ENCODE results near the gene EFCAB7. TPM values are rescaled to one million over a fixed set of nuclear protein-coding genes. Genes with fewer than 3 reads are reported as not detected.

Gene EFCAB7
- total and polyA plus RNA-seq, 5 donors from 2014 or later, result 2.9 to 13.1 (median 4.6) TPM

DNA sequence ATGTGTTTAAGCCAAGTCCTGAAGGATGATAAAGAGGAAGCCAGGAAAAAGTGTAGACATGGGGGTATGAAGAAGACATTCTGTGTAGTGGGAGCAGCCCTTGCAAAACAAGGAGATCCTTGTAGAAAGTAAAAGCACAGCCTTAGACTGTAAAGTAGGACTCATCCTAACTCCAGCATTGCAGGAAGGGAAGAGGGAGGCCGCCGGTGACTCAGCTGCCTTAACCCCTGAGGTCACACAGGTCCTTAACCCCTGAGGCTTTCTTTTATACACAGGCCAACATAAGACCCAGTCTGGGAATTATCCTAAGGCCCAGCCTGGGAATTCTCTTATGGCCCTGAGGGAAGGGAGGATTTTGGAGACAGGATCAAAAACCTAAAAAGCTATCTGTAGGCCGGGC, 87.9 kb downstream of the EFCAB7 start:
- Mint-ChIP-seq H3K27ac (peak overlapping the region in 1 of 3 donors; percentile 83), H3K4me3 (no peak overlapping the region), H3K36me3 (no peaks in the 10 kb centered on the region), H3K9me3 (no peaks in the 10 kb centered on the region), H3K27me3 (no peaks in the 10 kb centered on the region), H3K4me1 (peaks cover 6 to 15% (median 12%) of the 10 kb centered on the region in 4 donors)
- Histone ChIP-seq H3K4me1 (ENCODE audit: control insufficient read depth, insufficient read depth, low read length, poor library complexity, severe bottlenecking) (no peaks in the 10 kb centered on the region), H3K36me3 (ENCODE audit: control insufficient read depth, insufficient read depth, low read length) (no peaks in the 10 kb centered on the region), H3K9me3 (ENCODE audit: control insufficient read depth in 2 of 2, low read length in 2 of 2) (no peaks in the 10 kb centered on the region), H3K27ac (ENCODE audit: insufficient read depth, low read length, poor library complexity, severe bottlenecking) (no peak overlapping the region), H3K27me3 (ENCODE audit: control insufficient read depth, insufficient read depth, low read length) (no peaks in the 10 kb centered on the region), H3K4me3 (ENCODE audit: low read depth, low read length) (no peak overlapping the region)
- ATAC-seq (ENCODE audit: low read depth in 2 of 2) (no peak), DNase-seq (no peak)

DNA sequence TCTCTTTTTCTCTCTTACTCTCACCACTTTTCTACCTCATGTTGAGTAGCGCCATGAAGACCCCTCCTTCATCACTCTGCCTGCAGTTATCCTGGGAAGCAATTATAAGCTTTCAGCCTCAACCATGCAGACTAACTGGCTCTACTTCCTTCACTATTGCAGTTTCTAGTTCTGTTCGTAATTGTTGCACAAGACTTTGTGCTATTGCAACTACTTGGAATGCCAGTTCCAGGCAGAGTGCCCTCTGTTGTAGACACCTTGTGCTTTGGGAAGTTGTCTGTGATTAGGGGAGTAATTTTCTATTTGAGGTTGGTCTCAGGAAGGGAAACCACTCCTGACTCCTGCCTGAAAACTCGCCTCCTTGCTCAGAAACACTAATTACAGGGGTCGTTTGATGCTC, 89.2 kb downstream of the EFCAB7 start:
- H3K4me3 ChIP-seq (ENCODE audit: low read depth, low read length), result no peak overlapping the region
- no peaks in the 10 kb centered on the region for H3K27me3 ChIP-seq (ENCODE audit: control insufficient read depth, insufficient read depth, low read length)
- Mint-ChIP-seq H3K27ac (peak overlapping the region in 1 of 3 donors; percentile 37), H3K9me3 (no peaks in the 10 kb centered on the region), H3K4me3 (no peak overlapping the region), H3K4me1 (peaks cover 6 to 18% (median 12%) of the 10 kb centered on the region in 4 donors), H3K36me3 (no peaks in the 10 kb centered on the region), H3K27me3 (no peaks in the 10 kb centered on the region)
- no peak overlapping the region for H3K27ac ChIP-seq (ENCODE audit: insufficient read depth, low read length, poor library complexity, severe bottlenecking)
- ATAC-seq (ENCODE audit: low read depth in 2 of 2), result no peak
- no peaks in the 10 kb centered on the region for H3K4me1 ChIP-seq (ENCODE audit: control insufficient read depth, insufficient read depth, low read length, poor library complexity, severe bottlenecking)
- no peaks in the 10 kb centered on the region for H3K9me3 ChIP-seq (ENCODE audit: control insufficient read depth in 2 of 2, low read length in 2 of 2)
- no peak for DNase-seq
- H3K36me3 ChIP-seq (ENCODE audit: control insufficient read depth, insufficient read depth, low read length), result no peaks in the 10 kb centered on the region

DNA sequence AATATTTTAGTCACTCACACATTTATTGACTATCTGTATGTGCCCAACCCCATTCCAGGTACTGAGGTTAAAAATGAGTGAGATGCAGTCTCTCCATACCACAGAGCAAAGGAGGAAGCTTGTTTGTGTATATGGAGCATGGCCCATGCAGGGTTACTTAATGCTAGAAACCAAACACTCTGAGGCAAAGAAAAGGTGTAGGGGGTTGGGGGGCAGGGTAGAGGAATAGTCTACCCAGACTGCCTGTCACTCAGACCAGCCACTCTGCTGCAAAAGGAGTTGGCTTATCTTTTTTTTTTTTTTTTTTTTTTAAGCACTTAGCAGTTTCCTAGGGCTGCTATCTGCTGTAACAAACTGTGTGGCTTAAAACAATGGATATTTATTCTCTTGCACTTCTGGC, 89.6 kb downstream of the EFCAB7 start:
- ATAC-seq (ENCODE audit: low read depth in 2 of 2), result no peak
- H3K4me3 ChIP-seq (ENCODE audit: low read depth, low read length), result no peak overlapping the region
- Mint-ChIP-seq H3K4me1 (peaks cover 6 to 20% (median 12%) of the 10 kb centered on the region in 4 donors), H3K36me3 (no peaks in the 10 kb centered on the region), H3K27me3 (no peaks in the 10 kb centered on the region), H3K4me3 (no peak overlapping the region), H3K27ac (peak overlapping the region in 1 of 3 donors; percentile 37), H3K9me3 (no peaks in the 10 kb centered on the region)
- H3K27me3 ChIP-seq (ENCODE audit: control insufficient read depth, insufficient read depth, low read length), result no peaks in the 10 kb centered on the region
- no peaks in the 10 kb centered on the region for H3K4me1 ChIP-seq (ENCODE audit: control insufficient read depth, insufficient read depth, low read length, poor library complexity, severe bottlenecking)
- DNase-seq, result no peak
- no peaks in the 10 kb centered on the region for H3K9me3 ChIP-seq (ENCODE audit: control insufficient read depth in 2 of 2, low read length in 2 of 2)
- no peak overlapping the region for H3K27ac ChIP-seq (ENCODE audit: insufficient read depth, low read length, poor library complexity, severe bottlenecking)
- no peaks in the 10 kb centered on the region for H3K36me3 ChIP-seq (ENCODE audit: control insufficient read depth, insufficient read depth, low read length)

- Mint-ChIP-seq H3K4me1 (peaks cover 5 to 14% (median 8%) of the 10 kb centered on the region in 4 donors), H3K27me3 (no peaks in the 10 kb centered on the region), H3K4me3 (no peak overlapping the region), H3K36me3 (peaks cover 6% of the 10 kb centered on the region), H3K9me3 (no peaks in the 10 kb centered on the region), H3K27ac (no peak overlapping the region)
- no peak overlapping the region for H3K27ac ChIP-seq (ENCODE audit: insufficient read depth, low read length, poor library complexity, severe bottlenecking)
- no peaks in the 10 kb centered on the region for H3K27me3 ChIP-seq (ENCODE audit: control insufficient read depth, insufficient read depth, low read length)
- H3K9me3 ChIP-seq (ENCODE audit: control insufficient read depth in 2 of 2, low read length in 2 of 2), result no peaks in the 10 kb centered on the region
- peak; percentile 50 to 77 (median 74) for DNase-seq
- H3K4me3 ChIP-seq (ENCODE audit: low read depth, low read length), result no peak overlapping the region
- ATAC-seq (ENCODE audit: low read depth in 2 of 2), result peak; percentile 50 to 61
- no peaks in the 10 kb centered on the region for H3K4me1 ChIP-seq (ENCODE audit: control insufficient read depth, insufficient read depth, low read length, poor library complexity, severe bottlenecking)
- no peaks in the 10 kb centered on the region for H3K36me3 ChIP-seq (ENCODE audit: control insufficient read depth, insufficient read depth, low read length)
These were observed 92.6 kb downstream of the EFCAB7 start for GRCh38 chr1:63615768-63616420.

DNA sequence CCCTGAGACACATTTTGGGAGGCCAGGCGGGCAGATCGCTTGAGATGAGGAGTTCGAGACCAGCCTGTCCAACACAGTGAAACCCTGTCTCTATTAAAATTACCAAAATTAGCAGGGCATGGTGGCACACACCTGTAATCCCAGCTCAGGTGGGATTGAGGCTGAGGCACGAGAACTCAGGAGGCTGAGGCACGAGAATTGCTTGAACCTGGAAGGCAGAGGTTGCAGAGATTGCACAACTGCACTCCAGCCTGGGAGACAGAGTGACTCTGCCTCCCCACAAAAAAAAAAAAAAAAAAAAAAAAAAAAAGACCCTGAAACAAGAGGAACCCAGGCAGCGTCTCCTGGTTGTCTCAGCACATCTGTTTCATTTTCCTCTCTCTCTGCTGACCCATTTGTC, 94.1 kb downstream of the EFCAB7 start:
- ATAC-seq (ENCODE audit: low read depth in 2 of 2) (no peak), DNase-seq (no peak)
- H3K4me1 Mint-ChIP-seq, result peaks cover 5 to 13% (median 8%) of the 10 kb centered on the region in 4 donors
- H3K9me3 Mint-ChIP-seq, result no peaks in the 10 kb centered on the region
- H3K36me3 ChIP-seq (ENCODE audit: control insufficient read depth, insufficient read depth, low read length), result no peaks in the 10 kb centered on the region
- H3K36me3 Mint-ChIP-seq, result peaks cover 6% of the 10 kb centered on the region
- no peak overlapping the region for H3K4me3 Mint-ChIP-seq
- no peaks in the 10 kb centered on the region for H3K27me3 Mint-ChIP-seq
- H3K9me3 ChIP-seq (ENCODE audit: control insufficient read depth in 2 of 2, low read length in 2 of 2), result no peaks in the 10 kb centered on the region
- no peaks in the 10 kb centered on the region for H3K4me1 ChIP-seq (ENCODE audit: control insufficient read depth, insufficient read depth, low read length, poor library complexity, severe bottlenecking)
- H3K27me3 ChIP-seq (ENCODE audit: control insufficient read depth, insufficient read depth, low read length), result no peaks in the 10 kb centered on the region
- no peak overlapping the region for H3K27ac ChIP-seq (ENCODE audit: insufficient read depth, low read length, poor library complexity, severe bottlenecking)
- H3K4me3 ChIP-seq (ENCODE audit: low read depth, low read length), result no peak overlapping the region
- peak overlapping the region in 1 of 3 donors; percentile 15 for H3K27ac Mint-ChIP-seq

DNA sequence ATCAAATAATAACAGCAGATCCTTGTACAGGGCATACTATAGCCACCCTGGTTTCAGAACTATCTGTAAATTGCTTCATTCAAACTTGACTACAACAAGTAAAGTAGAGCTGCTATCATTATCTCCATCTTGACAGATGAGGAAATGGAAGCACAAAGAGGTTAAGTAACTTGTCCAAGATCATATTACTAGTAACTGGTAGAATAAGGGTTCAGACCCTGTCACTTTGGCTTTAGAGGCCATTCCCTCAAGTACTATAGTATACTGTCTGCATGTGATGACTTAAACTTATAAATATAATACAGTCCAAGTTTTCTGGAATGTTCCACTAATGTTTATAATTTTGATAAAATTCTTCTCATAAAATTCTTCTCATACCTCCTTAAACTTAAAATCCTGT, 94.7 kb downstream of the EFCAB7 start:
- H3K4me1 ChIP-seq (ENCODE audit: control insufficient read depth, insufficient read depth, low read length, poor library complexity, severe bottlenecking), result no peaks in the 10 kb centered on the region
- no peak for ATAC-seq (ENCODE audit: low read depth in 2 of 2)
- H3K4me3 ChIP-seq (ENCODE audit: low read depth, low read length), result no peak overlapping the region
- Mint-ChIP-seq H3K4me1 (peaks cover 5 to 10% (median 8%) of the 10 kb centered on the region in 4 donors), H3K9me3 (no peaks in the 10 kb centered on the region), H3K27ac (no peak overlapping the region), H3K36me3 (peaks cover 6% of the 10 kb centered on the region), H3K4me3 (no peak overlapping the region), H3K27me3 (no peaks in the 10 kb centered on the region)
- no peak overlapping the region for H3K27ac ChIP-seq (ENCODE audit: insufficient read depth, low read length, poor library complexity, severe bottlenecking)
- H3K27me3 ChIP-seq (ENCODE audit: control insufficient read depth, insufficient read depth, low read length), result no peaks in the 10 kb centered on the region
- no peak for DNase-seq
- H3K9me3 ChIP-seq (ENCODE audit: control insufficient read depth in 2 of 2, low read length in 2 of 2), result no peaks in the 10 kb centered on the region
- no peaks in the 10 kb centered on the region for H3K36me3 ChIP-seq (ENCODE audit: control insufficient read depth, insufficient read depth, low read length)

GRCh38 chr1:63619558-63619957, 96.2 kb downstream of the EFCAB7 start:
- Mint-ChIP-seq H3K9me3 (no peaks in the 10 kb centered on the region), H3K27ac (peak overlapping the region in 1 of 3 donors; percentile 58), H3K36me3 (peaks cover 14% of the 10 kb centered on the region), H3K4me1 (peaks cover 5 to 10% (median 7%) of the 10 kb centered on the region in 4 donors), H3K4me3 (no peak overlapping the region), H3K27me3 (no peaks in the 10 kb centered on the region)
- DNase-seq (no peak), ATAC-seq (ENCODE audit: low read depth in 2 of 2) (no peak)
- H3K4me3 ChIP-seq (ENCODE audit: low read depth, low read length), result no peak overlapping the region
- H3K4me1 ChIP-seq (ENCODE audit: control insufficient read depth, insufficient read depth, low read length, poor library complexity, severe bottlenecking), result no peaks in the 10 kb centered on the region
- H3K27ac ChIP-seq (ENCODE audit: insufficient read depth, low read length, poor library complexity, severe bottlenecking), result no peak overlapping the region
- H3K9me3 ChIP-seq (ENCODE audit: control insufficient read depth in 2 of 2, low read length in 2 of 2), result no peaks in the 10 kb centered on the region
- H3K27me3 ChIP-seq (ENCODE audit: control insufficient read depth, insufficient read depth, low read length), result no peaks in the 10 kb centered on the region
- H3K36me3 ChIP-seq (ENCODE audit: control insufficient read depth, insufficient read depth, low read length), result no peaks in the 10 kb centered on the region

DNA sequence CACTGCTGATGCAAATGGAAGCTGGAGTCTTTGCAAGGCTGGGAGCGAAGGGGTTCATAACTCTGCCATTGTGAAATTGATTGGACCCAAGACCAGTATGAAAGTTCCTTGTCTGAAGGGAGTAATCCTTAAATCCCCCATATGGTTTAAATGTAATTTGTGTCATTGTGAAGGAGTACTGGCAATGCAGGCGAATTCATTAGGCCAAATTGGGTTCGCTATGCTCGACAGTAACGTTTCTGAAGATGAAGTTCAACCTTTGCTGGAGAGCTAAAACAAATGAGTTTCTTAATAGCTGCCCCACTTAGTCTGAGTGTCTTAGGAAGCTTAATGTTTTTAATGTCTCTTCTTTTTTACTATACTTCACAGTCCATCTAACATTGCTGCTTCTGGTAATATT, 97.3 kb downstream of the EFCAB7 start:
- no peak for DNase-seq
- Histone ChIP-seq H3K4me1 (ENCODE audit: control insufficient read depth, insufficient read depth, low read length, poor library complexity, severe bottlenecking) (no peaks in the 10 kb centered on the region), H3K27ac (ENCODE audit: insufficient read depth, low read length, poor library complexity, severe bottlenecking) (no peak overlapping the region), H3K36me3 (ENCODE audit: control insufficient read depth, insufficient read depth, low read length) (no peaks in the 10 kb centered on the region), H3K27me3 (ENCODE audit: control insufficient read depth, insufficient read depth, low read length) (no peaks in the 10 kb centered on the region), H3K9me3 (ENCODE audit: control insufficient read depth in 2 of 2, low read length in 2 of 2) (no peaks in the 10 kb centered on the region), H3K4me3 (ENCODE audit: low read depth, low read length) (no peak overlapping the region)
- Mint-ChIP-seq H3K4me1 (peaks cover 5 to 12% (median 7%) of the 10 kb centered on the region in 4 donors), H3K36me3 (peaks cover 14% of the 10 kb centered on the region), H3K4me3 (no peak overlapping the region), H3K27ac (peak overlapping the region in 2 of 3 donors; percentile 58 to 74), H3K27me3 (no peaks in the 10 kb centered on the region), H3K9me3 (no peaks in the 10 kb centered on the region)
- no peak for ATAC-seq (ENCODE audit: low read depth in 2 of 2)
